Measurements from ENCODE around the gene ZNF500.

- TF ChIP-seq CTCF (IDR thresholded peaks at IDR 0.05), result no peak
- no peak for TF ChIP-seq POLR2A (IDR thresholded peaks at IDR 0.05)
Observed at GRCh38 chr16:4801051-4801961, 34.3 kb upstream of the ZNF500 start.
